ENCODE data around the gene XYLT1. TPM values are rescaled to one million over a fixed set of nuclear protein-coding genes. Genes with fewer than 3 reads are reported as not detected.

XYLT1 gene
- total and polyA plus RNA-seq, 9 of the 15 experiments (the other 6 are each of a cell fraction or from before 2014, with no cell fraction given) = 0.03 to 0.09 (median 0.08) TPM; not detected in 6

GRCh38 chr16:17362183-17362582 is 108.6 kb downstream of the XYLT1 start:
- H3K4me3 ChIP-seq = no peak overlapping the region
- no peaks in the 10 kb centered on the region for H3K4me1 ChIP-seq (replicated peaks in 1 of 2; ENCODE audit: control insufficient read depth in 2 of 2, insufficient read depth in 2 of 2, low read length in 2 of 2)
- H2AFZ ChIP-seq (ENCODE audit: low read depth, low read length) = no peak overlapping the region
- no peak overlapping the region for H3K4me2 ChIP-seq (ENCODE audit: insufficient read depth, low read length)
- no peaks in the 10 kb centered on the region for H3K79me2 ChIP-seq (ENCODE audit: control insufficient read depth, insufficient read depth, low read length)
- H3K36me3 ChIP-seq (ENCODE audit: control insufficient read depth, insufficient read depth, low read length) = no peaks in the 10 kb centered on the region
- no peak for DNase-seq (ENCODE audit: extremely low read depth in 1 of 4, low spot score in 3 of 4)
- no peak for FAIRE-seq
- H3K9ac ChIP-seq (ENCODE audit: insufficient read depth in 1 of 2, low read depth in 2 of 2, low read length in 2 of 2) = no peak overlapping the region
- no peaks in the 10 kb centered on the region for H3K9me3 ChIP-seq (replicated peaks; ENCODE audit: control insufficient read depth, insufficient read depth, low read depth, low read length)
- CTCF ChIA-PET (ENCODE audit: low intra/inter-chr PET ratio) = no interaction called here
- WGBS (ENCODE audit: insufficient coverage, low coverage, missing lambda C conversion rate) = 0% methylated on average over 5 of the region's 5 CpGs
- peaks cover 12 to 35% of the 10 kb centered on the region in 2 experiments; a peak in 3 of 5 replicates for H3K27me3 ChIP-seq (ENCODE audit: control insufficient read depth in 2 of 2, insufficient read depth in 2 of 2, low read length in 2 of 2)
- TF ChIP-seq HNRNPH1 (optimal IDR thresholded peaks at IDR 0.05; ENCODE audit: low read depth, low read length) (no peak), ZNF668 (CRISPR knock-in tag; IDR thresholded peaks at IDR 0.05) (no peak), JUND (IDR thresholded peaks at IDR 0.05; ENCODE audit: borderline replicate concordance, low read depth, low read length) (no peak), JUND (tag; IDR thresholded peaks at IDR 0.05; ENCODE audit: borderline replicate concordance, low read depth, low read length) (no peak), SNRNP70 (optimal IDR thresholded peaks at IDR 0.05; ENCODE audit: low read depth, low read length) (no peak), TAF15 (IDR thresholded peaks at IDR 0.05; ENCODE audit: low read depth, low read length) (no peak), ESRRB (CRISPR knock-in tag; IDR thresholded peaks at IDR 0.05; ENCODE audit: borderline replicate concordance) (no peak), NFIX (CRISPR knock-in tag; IDR thresholded peaks at IDR 0.05; ENCODE audit: low read depth) (no peak), KAT7 (CRISPR knock-in tag; IDR thresholded peaks at IDR 0.05; ENCODE audit: borderline replicate concordance) (no peak), WHSC1 (IDR thresholded peaks at IDR 0.05; ENCODE audit: low read length) (no peak), ARNT (IDR thresholded peaks at IDR 0.05) (no peak), RBM17 (IDR thresholded peaks at IDR 0.05; ENCODE audit: borderline replicate concordance, low read depth, low read length) (no peak), POLR2G (IDR thresholded peaks at IDR 0.05; ENCODE audit: low read depth, low read length) (no peak), ZC3H8 (IDR thresholded peaks at IDR 0.05) (no peak), POLR3G (IDR thresholded peaks at IDR 0.05; ENCODE audit: extremely low read depth, insufficient read length, insufficient replicate concordance) (no peak), TRIM24 (IDR thresholded peaks at IDR 0.05) (no peak), ZNF436 (CRISPR knock-in tag; IDR thresholded peaks at IDR 0.05) (no peak), ZNF551 (CRISPR knock-in tag; IDR thresholded peaks at IDR 0.05) (no peak), STAT5B (CRISPR knock-in tag; IDR thresholded peaks at IDR 0.05) (no peak), CBFA2T2 (conservative IDR thresholded peaks at IDR 0.05) (no peak), COPS2 (conservative IDR thresholded peaks at IDR 0.05) (no peak)
- in situ Hi-C loops (cut with MboI) (no loop called here), intact Hi-C loops (cut with micrococcal nuclease) (no loop called here)
- no peak for ATAC-seq
- POLR2A ChIA-PET = no interaction called here
- no peaks in the 10 kb centered on the region; the same call in 1 of the 2 replicates for H4K20me1 ChIP-seq (replicated peaks; ENCODE audit: control insufficient read depth, insufficient read depth, low read length)
- no peaks in the 10 kb centered on the region for H3K9me1 ChIP-seq (ENCODE audit: control insufficient read depth, insufficient read depth, low read length)
- H3K27ac ChIP-seq (ENCODE audit: extremely low read depth, low read depth, low read length) = no peak overlapping the region
- no TSS peak for BruUV-seq (replicated peaks)

Measured in K562 (cell line).